H1 (cell line): Measurements from ENCODE around the gene PRSS50. TPM values are rescaled to one million over a fixed set of nuclear protein-coding genes. Genes with fewer than 3 reads are reported as not detected.

Source experiments
- CTBP2 ChIP-seq: IDR thresholded peaks from 2 replicates; pipeline ENCODE4 v1.7.0; 2011; ENCODE audit warnings: borderline replicate concordance, mild to moderate bottlenecking, moderate library complexity, mixed read lengths, low read length; ENCODE audit not compliant: insufficient read depth, insufficient read length
- SAP30 ChIP-seq: fragments of 300-600 bp; sonication (generic); IDR thresholded peaks from 2 replicates; pipeline ENCODE4 v1.7.1; 2012; ENCODE audit warnings: low read length, moderate library complexity, mild to moderate bottlenecking, inconsistent platforms; ENCODE audit not compliant: insufficient read depth, insufficient replicate concordance
- SP4 ChIP-seq: IDR thresholded peaks from 2 replicates; pipeline ENCODE4 v1.6.1; 2012; ENCODE audit warnings: low read length, inconsistent platforms
- polyA plus RNA-seq, 7 experiments: library from polyadenylated mRNA; depleted of rRNA in 3 of 7; stranded (reverse) in 5 of 7; unstranded in 2 of 7; fragments of >200 nt in 5 of 7; fragments of 200-250 nt in 2 of 7; gene quantifications; 1 replicate in 5 of 7; 2 replicates in 1 of 7; 4 replicates in 1 of 7; pipeline versions ENCODE4 v1.2.1 to v1.2.3, GENCODE V29; 2011 to 2013; ENCODE audit warnings: missing spikeins in 2 of 7, mixed read lengths in 2 of 7
- total RNA-seq: library from RNA; stranded (reverse); fragmentation: NEBNext Ultra II Directional; extraction: Animal tissue kit (Norgen Biotek cat#: 25700); gene quantifications from 2 replicates; pipeline ENCODE4 v1.2.1, GENCODE V29; 2021

Gene PRSS50
- total and polyA plus RNA-seq, 2 of the 8 experiments (the other 6 are each of a cell fraction or from before 2014, with no cell fraction given) = 0.47 to 0.71 TPM

- TF ChIP-seq CTBP2 = no peak
- no peak for TF ChIP-seq SP4
- no peak for TF ChIP-seq SAP30
Observed at GRCh38 chr3:46695962-46696894, 21.4 kb downstream of the PRSS50 start (continued).
